Vagina (tissue), 2 donors: ENCODE results near the gene GRIK2.

Source experiments
- CTCF ChIP-seq, 3 experiments: fragments of 450-650 bp in 2 of 3; fragments of 200-600 bp in 1 of 3; sonication (generic) in 1 of 3; IDR thresholded peaks; one replicate each; pipeline ENCODE4 v1.5.1; 2017 to 2019; ENCODE audit warnings: antibody characterized with exemption in 3 of 3, mild to moderate bottlenecking in 2 of 3, moderate library complexity in 2 of 3
- POLR2A ChIP-seq, 2 donors: fragments of 450-650 bp; IDR thresholded peaks; one replicate each; pipeline ENCODE4 v1.6.1; 2017; ENCODE audit warnings: antibody characterized with exemption in 2 of 2, mild to moderate bottlenecking in 2 of 2, moderate library complexity in 2 of 2

- TF ChIP-seq CTCF (IDR thresholded peaks at IDR 0.05) (no peak), POLR2A (IDR thresholded peaks at IDR 0.05) (no peak)
Measured at GRCh38 chr6:101554231-101554630, 160.7 kb downstream of the GRIK2 start.
